GM23338 (cell line): ENCODE measurements around the gene ADGRB3. TPM values are rescaled to one million over a fixed set of nuclear protein-coding genes. Genes with fewer than 3 reads are reported as not detected.

ENCODE experiments used
- ATAC-seq: fragments of 200-7000 bp; cut with Tn5 transposase; 3 replicates; pipeline ENCODE4 v1.9.1; 2020
- DNase-seq: peaks from one replicate; pipeline ENCODE4 v3.0.0-alpha.2; 2015; ENCODE audit warnings: low spot score
- H2AFZ ChIP-seq: fragments of 200-600 bp; sonication (generic); 2 replicates; pipeline ENCODE4 v1.8.0; 2016; ENCODE audit warnings: antibody characterized with exemption, mild to moderate bottlenecking, moderate library complexity
- H3F3A ChIP-seq: fragments of 200-600 bp; sonication (generic); replicated peaks from 2 replicates; pipeline ENCODE4 v1.8.0; 2017; ENCODE audit warnings: antibody characterized with exemption, mixed run types, low read depth
- H3K27ac ChIP-seq: fragments of 200-600 bp; sonication (generic); 2 replicates; pipeline ENCODE4 v1.6.1; 2016; ENCODE audit warnings: low read depth
- H3K27me3 ChIP-seq: fragments of 200-600 bp; sonication (generic); 2 replicates; pipeline ENCODE4 v1.8.0; 2016; ENCODE audit warnings: mild to moderate bottlenecking, mixed run types, moderate library complexity; ENCODE audit not compliant: insufficient read depth
- H3K36me3 ChIP-seq: fragments of 200-600 bp; sonication (generic); 2 replicates; pipeline ENCODE4 v1.8.0; 2016; ENCODE audit warnings: mild to moderate bottlenecking; ENCODE audit not compliant: insufficient read depth
- H3K4me1 ChIP-seq: fragments of 200-600 bp; sonication (generic); 2 replicates; pipeline ENCODE4 v1.8.0; 2016; ENCODE audit warnings: mild to moderate bottlenecking, moderate library complexity; ENCODE audit not compliant: insufficient read depth
- H3K4me2 ChIP-seq: fragments of 200-600 bp; sonication (generic); 2 replicates; pipeline ENCODE4 v1.7.1; 2017; ENCODE audit warnings: mixed run types
- H3K4me3 ChIP-seq: fragments of 200-600 bp; sonication (generic); 2 replicates; pipeline ENCODE4 v1.6.1; 2016; ENCODE audit warnings: mixed run types
- H3K79me2 ChIP-seq: fragments of 200-600 bp; sonication (generic); replicated peaks from 2 replicates; pipeline ENCODE4 v1.8.0; 2017; ENCODE audit warnings: mild to moderate bottlenecking; ENCODE audit not compliant: insufficient read depth
- H3K9me2 ChIP-seq: fragments of 200-600 bp; sonication (generic); 2 replicates; pipeline ENCODE4 v1.8.0; 2017; ENCODE audit not compliant: insufficient read depth
- H4K20me1 ChIP-seq: fragments of 200-600 bp; sonication (generic); replicated peaks from 2 replicates; pipeline ENCODE4 v1.8.0; 2017; ENCODE audit warnings: mild to moderate bottlenecking; ENCODE audit not compliant: insufficient read depth
- H3K27ac Mint-ChIP-seq: 2 replicates; pipeline ENCODE4 v1.8.0; 2020; ENCODE audit warnings: inconsistent platforms, mild to moderate bottlenecking, moderate library complexity, mixed read lengths
- H3K27me3 Mint-ChIP-seq: 3 replicates; pipeline ENCODE4 v1.8.0; 2022; ENCODE audit warnings: low read depth, mild to moderate bottlenecking, moderate library complexity, mixed read lengths, inconsistent platforms; ENCODE audit not compliant: insufficient read depth, poor library complexity
- H3K36me3 Mint-ChIP-seq: 3 replicates; pipeline ENCODE4 v1.8.0; 2021; ENCODE audit warnings: low read depth, mild to moderate bottlenecking, inconsistent platforms, moderate library complexity, mixed read lengths
- H3K4me1 Mint-ChIP-seq: 3 replicates; pipeline ENCODE4 v1.8.0; 2020; ENCODE audit warnings: mild to moderate bottlenecking, inconsistent platforms, mixed read lengths
- H3K4me3 Mint-ChIP-seq: 3 replicates; pipeline ENCODE4 v1.8.0; 2021; ENCODE audit warnings: moderate library complexity, mild to moderate bottlenecking, inconsistent platforms, mixed read lengths
- H3K9me3 Mint-ChIP-seq: 3 replicates; pipeline ENCODE4 v1.8.0; 2020; ENCODE audit warnings: moderate library complexity, mild to moderate bottlenecking, inconsistent platforms, mixed read lengths
- CREB1 ChIP-seq: fragments of 250-450 bp; sonication (Bioruptor Pico); IDR thresholded peaks from 2 replicates; pipeline ENCODE4 v1.5.0; 2020; ENCODE audit warnings: low read depth, mild to moderate bottlenecking, moderate library complexity
- EZH2 ChIP-seq: fragments of 200-600 bp; sonication (generic); IDR thresholded peaks from one replicate; pipeline ENCODE4 v1.8.0; 2017; ENCODE audit warnings: antibody characterized with exemption, mild to moderate bottlenecking, low read depth; ENCODE audit not compliant: unreplicated experiment
- EZH2phosphoT487 ChIP-seq: fragments of 200-600 bp; sonication (generic); IDR thresholded peaks from one replicate; pipeline ENCODE4 v1.8.1; 2018; ENCODE audit warnings: antibody characterized with exemption; ENCODE audit not compliant: unreplicated experiment
- JUNB ChIP-seq: IDR thresholded peaks from one replicate; pipeline ENCODE4 v1.6.1; 2016; ENCODE audit warnings: antibody characterized with exemption; ENCODE audit not compliant: unreplicated experiment
- NANOG ChIP-seq: IDR thresholded peaks from 2 replicates; pipeline ENCODE4 v1.6.1; 2016; ENCODE audit warnings: antibody characterized with exemption, borderline replicate concordance
- POLR2AphosphoS5 ChIP-seq: IDR thresholded peaks from 2 replicates; pipeline ENCODE4 v1.6.1; 2016; ENCODE audit warnings: antibody characterized with exemption, low read depth
- STAT1 ChIP-seq: IDR thresholded peaks from one replicate; pipeline ENCODE4 v1.6.1; 2016; ENCODE audit warnings: antibody characterized with exemption; ENCODE audit not compliant: unreplicated experiment
- ZNF114 ChIP-seq: fragments of 250-450 bp; sonication (Bioruptor Pico); IDR thresholded peaks from 2 replicates; pipeline ENCODE4 v1.5.0; 2020; ENCODE audit warnings: mild to moderate bottlenecking, moderate library complexity
- ZNF331 ChIP-seq: fragments of 250-450 bp; sonication (Bioruptor Pico); IDR thresholded peaks from 2 replicates; pipeline ENCODE4 v1.5.0; 2020; ENCODE audit warnings: low read depth, mild to moderate bottlenecking, moderate library complexity
- polyA plus RNA-seq: library from polyadenylated mRNA; unstranded; fragments of >200 nt; fragmentation: Nextera tagmentation; extraction: Ambion mirVana; gene quantifications from 2 replicates; pipeline ENCODE4 v1.2.1, GENCODE V29; 2016
- total RNA-seq: library from RNA; depleted of rRNA; stranded (reverse); fragments of >200 nt; shearing (Covaris generic); gene quantifications from 2 replicates; pipeline ENCODE4 v1.2.3, GENCODE V29; 2014
- TF ChIP-seq, protein P1 (sequence below): IDR thresholded peaks from one replicate; pipeline ENCODE4 v1.6.1; 2018; ENCODE audit warnings: antibody characterized with exemption; ENCODE audit not compliant: unreplicated experiment
- TF ChIP-seq, protein P2 (sequence below), 2 experiments: fragments of 200-600 bp in 1 of 2; sonication (generic) in 1 of 2; conservative IDR thresholded peaks; 2 replicates each; pipeline versions ENCODE4 v1.5.1 to v1.6.1; 2016 to 2017; ENCODE audit warnings: antibody characterized with exemption in 2 of 2, low read depth in 2 of 2, mild to moderate bottlenecking in 2 of 2, moderate library complexity in 1 of 2
- TF ChIP-seq, protein P3 (sequence below): fragments of 250-450 bp; sonication (Bioruptor Pico); IDR thresholded peaks from 2 replicates; pipeline ENCODE4 v1.5.0; 2020; ENCODE audit warnings: mild to moderate bottlenecking, moderate library complexity
- TF ChIP-seq, protein P4 (sequence below): IDR thresholded peaks from 2 replicates; pipeline ENCODE4 v1.6.1; 2016; ENCODE audit warnings: antibody characterized with exemption

Gene ADGRB3
- total and polyA plus RNA-seq, 2 experiments from 2014 or later: 0.92 to 4.0 TPM

DNA sequence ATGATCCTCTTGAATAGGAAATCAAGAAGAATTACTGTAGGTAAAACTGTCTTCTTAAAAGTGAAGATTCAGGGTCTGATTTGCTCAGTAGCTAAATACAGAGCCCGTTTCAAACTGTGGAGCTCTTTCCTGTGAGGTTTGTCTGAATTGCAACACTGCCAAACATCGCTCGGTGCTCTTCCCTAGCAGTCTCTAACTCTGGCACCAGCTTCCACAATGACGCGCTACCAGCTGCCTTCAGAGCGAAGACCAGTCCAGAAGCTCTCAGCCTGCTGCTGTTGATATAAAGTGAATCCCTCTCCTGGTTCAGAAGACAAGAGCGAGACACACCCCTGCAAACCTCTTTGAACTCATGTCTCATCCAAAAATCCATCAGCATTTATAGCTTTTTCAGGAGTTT lies 714.7 kb downstream of the ADGRB3 start (continued):
- TF ChIP-seq, protein P1, sequence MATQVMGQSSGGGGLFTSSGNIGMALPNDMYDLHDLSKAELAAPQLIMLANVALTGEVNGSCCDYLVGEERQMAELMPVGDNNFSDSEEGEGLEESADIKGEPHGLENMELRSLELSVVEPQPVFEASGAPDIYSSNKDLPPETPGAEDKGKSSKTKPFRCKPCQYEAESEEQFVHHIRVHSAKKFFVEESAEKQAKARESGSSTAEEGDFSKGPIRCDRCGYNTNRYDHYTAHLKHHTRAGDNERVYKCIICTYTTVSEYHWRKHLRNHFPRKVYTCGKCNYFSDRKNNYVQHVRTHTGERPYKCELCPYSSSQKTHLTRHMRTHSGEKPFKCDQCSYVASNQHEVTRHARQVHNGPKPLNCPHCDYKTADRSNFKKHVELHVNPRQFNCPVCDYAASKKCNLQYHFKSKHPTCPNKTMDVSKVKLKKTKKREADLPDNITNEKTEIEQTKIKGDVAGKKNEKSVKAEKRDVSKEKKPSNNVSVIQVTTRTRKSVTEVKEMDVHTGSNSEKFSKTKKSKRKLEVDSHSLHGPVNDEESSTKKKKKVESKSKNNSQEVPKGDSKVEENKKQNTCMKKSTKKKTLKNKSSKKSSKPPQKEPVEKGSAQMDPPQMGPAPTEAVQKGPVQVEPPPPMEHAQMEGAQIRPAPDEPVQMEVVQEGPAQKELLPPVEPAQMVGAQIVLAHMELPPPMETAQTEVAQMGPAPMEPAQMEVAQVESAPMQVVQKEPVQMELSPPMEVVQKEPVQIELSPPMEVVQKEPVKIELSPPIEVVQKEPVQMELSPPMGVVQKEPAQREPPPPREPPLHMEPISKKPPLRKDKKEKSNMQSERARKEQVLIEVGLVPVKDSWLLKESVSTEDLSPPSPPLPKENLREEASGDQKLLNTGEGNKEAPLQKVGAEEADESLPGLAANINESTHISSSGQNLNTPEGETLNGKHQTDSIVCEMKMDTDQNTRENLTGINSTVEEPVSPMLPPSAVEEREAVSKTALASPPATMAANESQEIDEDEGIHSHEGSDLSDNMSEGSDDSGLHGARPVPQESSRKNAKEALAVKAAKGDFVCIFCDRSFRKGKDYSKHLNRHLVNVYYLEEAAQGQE: no peak
- TF ChIP-seq POLR2AphosphoS5 (no peak), ZNF331 (CRISPR knock-in tag) (no peak), EZH2 (no peak), ZNF114 (no peak), STAT1 (no peak), NANOG (no peak), CREB1 (CRISPR knock-in tag) (no peak), JUNB (no peak)

DNA sequence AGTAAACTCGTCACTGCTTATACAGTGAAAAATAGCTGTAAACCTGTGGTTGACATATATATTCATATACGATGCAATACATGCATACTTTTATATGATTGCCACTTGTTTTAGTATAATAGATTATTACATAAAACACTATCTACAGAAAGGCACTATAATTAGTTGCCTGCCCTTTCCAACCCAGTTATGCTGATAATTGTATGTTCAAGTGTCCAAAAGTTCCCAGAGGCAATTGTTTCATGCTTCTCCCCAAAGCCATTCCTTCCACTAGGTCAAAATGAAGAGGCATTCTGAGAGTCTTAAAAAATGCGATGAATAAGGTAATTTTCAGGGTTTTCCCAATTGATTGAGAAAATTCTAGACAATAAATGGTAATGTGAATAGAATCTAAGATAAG lies 727.1 kb downstream of the ADGRB3 start:
- Histone ChIP-seq H2AFZ (no peak overlapping the region), H3K27me3 (no peaks in the 10 kb centered on the region), H3K4me3 (no peak overlapping the region), H4K20me1 (no peaks in the 10 kb centered on the region), H3K4me2 (no peak overlapping the region), H3K36me3 (no peaks in the 10 kb centered on the region), H3K4me1 (no peaks in the 10 kb centered on the region), H3K9me2 (no peaks in the 10 kb centered on the region), H3F3A (no peaks in the 10 kb centered on the region), H3K79me2 (no peaks in the 10 kb centered on the region), H3K27ac (no peak overlapping the region)
- Mint-ChIP-seq H3K4me1 (peaks cover 6% of the 10 kb centered on the region; the same call in 2 of the 3 replicates), H3K36me3 (no peaks in the 10 kb centered on the region), H3K27ac (no peak overlapping the region), H3K9me3 (no peaks in the 10 kb centered on the region), H3K4me3 (no peak overlapping the region), H3K27me3 (no peaks in the 10 kb centered on the region)
- DNase-seq (no peak), ATAC-seq (no peak)
- TF ChIP-seq ZNF331 (CRISPR knock-in tag) (no peak), NANOG (no peak), EZH2phosphoT487 (no peak), STAT1 (no peak), EZH2 (no peak), ZNF114 (no peak), JUNB (no peak), CREB1 (CRISPR knock-in tag) (no peak), POLR2AphosphoS5 (no peak)
- TF ChIP-seq, protein P2, sequence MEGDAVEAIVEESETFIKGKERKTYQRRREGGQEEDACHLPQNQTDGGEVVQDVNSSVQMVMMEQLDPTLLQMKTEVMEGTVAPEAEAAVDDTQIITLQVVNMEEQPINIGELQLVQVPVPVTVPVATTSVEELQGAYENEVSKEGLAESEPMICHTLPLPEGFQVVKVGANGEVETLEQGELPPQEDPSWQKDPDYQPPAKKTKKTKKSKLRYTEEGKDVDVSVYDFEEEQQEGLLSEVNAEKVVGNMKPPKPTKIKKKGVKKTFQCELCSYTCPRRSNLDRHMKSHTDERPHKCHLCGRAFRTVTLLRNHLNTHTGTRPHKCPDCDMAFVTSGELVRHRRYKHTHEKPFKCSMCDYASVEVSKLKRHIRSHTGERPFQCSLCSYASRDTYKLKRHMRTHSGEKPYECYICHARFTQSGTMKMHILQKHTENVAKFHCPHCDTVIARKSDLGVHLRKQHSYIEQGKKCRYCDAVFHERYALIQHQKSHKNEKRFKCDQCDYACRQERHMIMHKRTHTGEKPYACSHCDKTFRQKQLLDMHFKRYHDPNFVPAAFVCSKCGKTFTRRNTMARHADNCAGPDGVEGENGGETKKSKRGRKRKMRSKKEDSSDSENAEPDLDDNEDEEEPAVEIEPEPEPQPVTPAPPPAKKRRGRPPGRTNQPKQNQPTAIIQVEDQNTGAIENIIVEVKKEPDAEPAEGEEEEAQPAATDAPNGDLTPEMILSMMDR (conservative IDR thresholded peaks at IDR 0.05; ENCODE audit: low read depth in 2 of 2): no peak
- TF ChIP-seq, protein P3, sequence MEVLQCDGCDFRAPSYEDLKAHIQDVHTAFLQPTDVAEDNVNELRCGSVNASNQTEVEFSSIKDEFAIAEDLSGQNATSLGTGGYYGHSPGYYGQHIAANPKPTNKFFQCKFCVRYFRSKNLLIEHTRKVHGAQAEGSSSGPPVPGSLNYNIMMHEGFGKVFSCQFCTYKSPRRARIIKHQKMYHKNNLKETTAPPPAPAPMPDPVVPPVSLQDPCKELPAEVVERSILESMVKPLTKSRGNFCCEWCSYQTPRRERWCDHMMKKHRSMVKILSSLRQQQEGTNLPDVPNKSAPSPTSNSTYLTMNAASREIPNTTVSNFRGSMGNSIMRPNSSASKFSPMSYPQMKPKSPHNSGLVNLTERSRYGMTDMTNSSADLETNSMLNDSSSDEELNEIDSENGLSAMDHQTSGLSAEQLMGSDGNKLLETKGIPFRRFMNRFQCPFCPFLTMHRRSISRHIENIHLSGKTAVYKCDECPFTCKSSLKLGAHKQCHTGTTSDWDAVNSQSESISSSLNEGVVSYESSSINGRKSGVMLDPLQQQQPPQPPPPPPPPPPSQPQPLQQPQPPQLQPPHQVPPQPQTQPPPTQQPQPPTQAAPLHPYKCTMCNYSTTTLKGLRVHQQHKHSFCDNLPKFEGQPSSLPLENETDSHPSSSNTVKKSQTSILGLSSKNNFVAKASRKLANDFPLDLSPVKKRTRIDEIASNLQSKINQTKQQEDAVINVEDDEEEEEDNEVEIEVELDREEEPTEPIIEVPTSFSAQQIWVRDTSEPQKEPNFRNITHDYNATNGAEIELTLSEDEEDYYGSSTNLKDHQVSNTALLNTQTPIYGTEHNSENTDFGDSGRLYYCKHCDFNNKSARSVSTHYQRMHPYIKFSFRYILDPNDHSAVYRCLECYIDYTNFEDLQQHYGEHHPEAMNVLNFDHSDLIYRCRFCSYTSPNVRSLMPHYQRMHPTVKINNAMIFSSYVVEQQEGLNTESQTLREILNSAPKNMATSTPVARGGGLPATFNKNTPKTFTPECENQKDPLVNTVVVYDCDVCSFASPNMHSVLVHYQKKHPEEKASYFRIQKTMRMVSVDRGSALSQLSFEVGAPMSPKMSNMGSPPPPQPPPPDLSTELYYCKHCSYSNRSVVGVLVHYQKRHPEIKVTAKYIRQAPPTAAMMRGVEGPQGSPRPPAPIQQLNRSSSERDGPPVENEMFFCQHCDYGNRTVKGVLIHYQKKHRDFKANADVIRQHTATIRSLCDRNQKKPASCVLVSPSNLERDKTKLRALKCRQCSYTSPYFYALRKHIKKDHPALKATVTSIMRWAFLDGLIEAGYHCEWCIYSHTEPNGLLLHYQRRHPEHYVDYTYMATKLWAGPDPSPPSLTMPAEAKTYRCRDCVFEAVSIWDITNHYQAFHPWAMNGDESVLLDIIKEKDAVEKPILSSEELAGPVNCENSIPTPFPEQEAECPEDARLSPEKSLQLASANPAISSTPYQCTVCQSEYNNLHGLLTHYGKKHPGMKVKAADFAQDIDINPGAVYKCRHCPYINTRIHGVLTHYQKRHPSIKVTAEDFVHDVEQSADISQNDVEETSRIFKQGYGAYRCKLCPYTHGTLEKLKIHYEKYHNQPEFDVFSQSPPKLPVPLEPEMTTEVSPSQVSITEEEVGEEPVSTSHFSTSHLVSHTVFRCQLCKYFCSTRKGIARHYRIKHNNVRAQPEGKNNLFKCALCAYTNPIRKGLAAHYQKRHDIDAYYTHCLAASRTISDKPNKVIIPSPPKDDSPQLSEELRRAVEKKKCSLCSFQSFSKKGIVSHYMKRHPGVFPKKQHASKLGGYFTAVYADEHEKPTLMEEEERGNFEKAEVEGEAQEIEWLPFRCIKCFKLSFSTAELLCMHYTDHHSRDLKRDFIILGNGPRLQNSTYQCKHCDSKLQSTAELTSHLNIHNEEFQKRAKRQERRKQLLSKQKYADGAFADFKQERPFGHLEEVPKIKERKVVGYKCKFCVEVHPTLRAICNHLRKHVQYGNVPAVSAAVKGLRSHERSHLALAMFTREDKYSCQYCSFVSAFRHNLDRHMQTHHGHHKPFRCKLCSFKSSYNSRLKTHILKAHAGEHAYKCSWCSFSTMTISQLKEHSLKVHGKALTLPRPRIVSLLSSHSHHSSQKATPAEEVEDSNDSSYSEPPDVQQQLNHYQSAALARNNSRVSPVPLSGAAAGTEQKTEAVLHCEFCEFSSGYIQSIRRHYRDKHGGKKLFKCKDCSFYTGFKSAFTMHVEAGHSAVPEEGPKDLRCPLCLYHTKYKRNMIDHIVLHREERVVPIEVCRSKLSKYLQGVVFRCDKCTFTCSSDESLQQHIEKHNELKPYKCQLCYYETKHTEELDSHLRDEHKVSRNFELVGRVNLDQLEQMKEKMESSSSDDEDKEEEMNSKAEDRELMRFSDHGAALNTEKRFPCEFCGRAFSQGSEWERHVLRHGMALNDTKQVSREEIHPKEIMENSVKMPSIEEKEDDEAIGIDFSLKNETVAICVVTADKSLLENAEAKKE (CRISPR knock-in tag): no peak
- TF ChIP-seq, protein P4, sequence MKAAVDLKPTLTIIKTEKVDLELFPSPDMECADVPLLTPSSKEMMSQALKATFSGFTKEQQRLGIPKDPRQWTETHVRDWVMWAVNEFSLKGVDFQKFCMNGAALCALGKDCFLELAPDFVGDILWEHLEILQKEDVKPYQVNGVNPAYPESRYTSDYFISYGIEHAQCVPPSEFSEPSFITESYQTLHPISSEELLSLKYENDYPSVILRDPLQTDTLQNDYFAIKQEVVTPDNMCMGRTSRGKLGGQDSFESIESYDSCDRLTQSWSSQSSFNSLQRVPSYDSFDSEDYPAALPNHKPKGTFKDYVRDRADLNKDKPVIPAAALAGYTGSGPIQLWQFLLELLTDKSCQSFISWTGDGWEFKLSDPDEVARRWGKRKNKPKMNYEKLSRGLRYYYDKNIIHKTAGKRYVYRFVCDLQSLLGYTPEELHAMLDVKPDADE: no peak
